Kidney (tissue), 14 donors: ENCODE measurements around the gene JAK1. TPM values are rescaled to one million over a fixed set of nuclear protein-coding genes. Genes with fewer than 3 reads are reported as not detected.

Experiments
- DNase-seq, 5 donors: peaks; one replicate each; pipeline ENCODE4 v3.0.0-alpha.2; 2013 to 2020
- FAIRE-seq: peaks from 2 replicates; lab custom pipeline; 2012; peaks lifted over from hg19 to GRCh38; lab: Jason Lieb, UNC
- H3K27ac ChIP-seq, 2 donors: one replicate each; pipeline ENCODE4 v1.7.0; 2013; ENCODE audit warnings: low read depth in 2 of 2, low read length in 2 of 2, inconsistent platforms in 1 of 2
- H3K27me3 ChIP-seq: one replicate; pipeline ENCODE4 v1.7.1; 2013; ENCODE audit warnings: low read length, inconsistent platforms; ENCODE audit not compliant: control insufficient read depth, insufficient read depth
- H3K36me3 ChIP-seq, 3 donors: one replicate each; pipeline versions ENCODE4 v1.7.0 to v1.7.1; 2013; ENCODE audit warnings: low read length in 3 of 3, control low read depth in 1 of 3, inconsistent platforms in 1 of 3; ENCODE audit not compliant: insufficient read depth in 3 of 3, control insufficient read depth in 2 of 3
- H3K4me1 ChIP-seq, 3 donors: one replicate each; pipeline versions ENCODE4 v1.7.0 to v1.7.1; 2013; ENCODE audit warnings: low read length in 3 of 3, inconsistent platforms in 1 of 3, low read depth in 1 of 3; ENCODE audit not compliant: control insufficient read depth in 2 of 3, insufficient read depth in 2 of 3
- H3K4me3 ChIP-seq, 3 donors: one replicate each; pipeline versions ENCODE4 v1.7.0 to v1.8.1; 2013; ENCODE audit warnings: low read length in 3 of 3, control low read depth in 1 of 3, inconsistent platforms in 1 of 3
- H3K9ac ChIP-seq, 3 donors: one replicate each; pipeline versions ENCODE4 v1.7.0 to v1.7.1; 2013; ENCODE audit warnings: low read length in 3 of 3, control low read depth in 1 of 3, inconsistent platforms in 1 of 3
- H3K9me3 ChIP-seq, 3 donors: one replicate each; pipeline versions ENCODE4 v1.7.0 to v1.7.1; 2013; ENCODE audit warnings: low read length in 3 of 3, control low read depth in 1 of 3, inconsistent platforms in 1 of 3; ENCODE audit not compliant: control insufficient read depth in 2 of 3, insufficient read depth in 1 of 3
- intact Hi-C: fragments of 100-400 bp; cut with DNase I; formaldehyde crosslinking; loops from one replicate; pipeline ENCODE4 v1.11.1; 2022
- polyA plus RNA-seq: library from polyadenylated mRNA; stranded (reverse); fragments of 350-450 nt; fragmentation: Illumina TruSeq; extraction: RNeasy Lipid Tissue Mini Kit (QIAGEN cat#74804); gene quantifications from one replicate; pipeline ENCODE4 v1.2.3, GENCODE V29; 2014; ENCODE audit warnings: low read depth, low replicate concordance; ENCODE audit not compliant: insufficient read depth
- total RNA-seq: library from RNA; stranded (reverse); fragmentation: NEBNext Ultra II Directional; extraction: Animal tissue kit (Norgen Biotek cat#: 25700); gene quantifications from one replicate; pipeline ENCODE4 v1.2.1, GENCODE V29; 2021
- TF ChIP-seq, protein P1 (sequence below): IDR thresholded peaks from 3 replicates; pipeline ENCODE4 v1.5.1; 2012; ENCODE audit warnings: mild to moderate bottlenecking, moderate library complexity, borderline replicate concordance; ENCODE audit not compliant: insufficient read depth; ENCODE audit errors: extremely low read depth
- donor health status: control.
- donor health status: control.
- donor health status: control.
- donor health status: control.
- donor health status: control.
- donor health status: DM: yes; HTN: yes; CAD: no.
- donor health status: Normal renal cell carcinoma (clear cell type).

JAK1 gene
- total and polyA plus RNA-seq, 2 donors from 2014 or later: 33.6 to 173 TPM

GRCh38 chr1:64881281-64881680, 85.1 kb downstream of the JAK1 start:
- TF ChIP-seq, protein P1, sequence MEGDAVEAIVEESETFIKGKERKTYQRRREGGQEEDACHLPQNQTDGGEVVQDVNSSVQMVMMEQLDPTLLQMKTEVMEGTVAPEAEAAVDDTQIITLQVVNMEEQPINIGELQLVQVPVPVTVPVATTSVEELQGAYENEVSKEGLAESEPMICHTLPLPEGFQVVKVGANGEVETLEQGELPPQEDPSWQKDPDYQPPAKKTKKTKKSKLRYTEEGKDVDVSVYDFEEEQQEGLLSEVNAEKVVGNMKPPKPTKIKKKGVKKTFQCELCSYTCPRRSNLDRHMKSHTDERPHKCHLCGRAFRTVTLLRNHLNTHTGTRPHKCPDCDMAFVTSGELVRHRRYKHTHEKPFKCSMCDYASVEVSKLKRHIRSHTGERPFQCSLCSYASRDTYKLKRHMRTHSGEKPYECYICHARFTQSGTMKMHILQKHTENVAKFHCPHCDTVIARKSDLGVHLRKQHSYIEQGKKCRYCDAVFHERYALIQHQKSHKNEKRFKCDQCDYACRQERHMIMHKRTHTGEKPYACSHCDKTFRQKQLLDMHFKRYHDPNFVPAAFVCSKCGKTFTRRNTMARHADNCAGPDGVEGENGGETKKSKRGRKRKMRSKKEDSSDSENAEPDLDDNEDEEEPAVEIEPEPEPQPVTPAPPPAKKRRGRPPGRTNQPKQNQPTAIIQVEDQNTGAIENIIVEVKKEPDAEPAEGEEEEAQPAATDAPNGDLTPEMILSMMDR: no peak
- intact Hi-C loops: no loop called here
- peaks cover 0 to 28% (median 2%) of the 10 kb centered on the region in 3 donors for H3K36me3 ChIP-seq

DNA sequence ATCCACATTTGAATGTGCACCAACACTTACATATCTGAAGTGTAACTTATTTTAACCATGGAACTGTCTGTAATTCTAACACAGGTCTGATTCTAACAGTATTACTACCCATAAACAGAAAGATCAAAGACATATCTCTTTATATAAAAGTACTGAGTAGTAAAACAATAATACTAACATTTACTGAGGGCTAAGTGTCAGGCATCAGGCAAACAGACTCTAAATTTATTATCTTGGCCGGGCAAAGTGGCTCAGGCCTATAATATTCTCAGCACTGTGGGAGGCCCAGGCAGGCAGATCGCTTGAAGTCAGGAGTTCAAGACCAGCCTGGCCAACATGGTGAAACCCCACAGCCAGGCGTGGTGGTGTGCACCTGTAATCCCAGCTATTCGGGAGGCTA, 85.9 kb downstream of the JAK1 start:
- TF ChIP-seq, protein P1: no peak
- FAIRE-seq (no peak), DNase-seq (no peak)
- H3K4me1 ChIP-seq: no peaks in the 10 kb centered on the region
- H3K27ac ChIP-seq: no peak overlapping the region
- no peak overlapping the region for H3K9ac ChIP-seq
- H3K36me3 ChIP-seq: peaks cover 0 to 36% (median 10%) of the 10 kb centered on the region in 3 donors
- no peaks in the 10 kb centered on the region for H3K9me3 ChIP-seq
- intact Hi-C loops: no loop called here
- H3K4me3 ChIP-seq: no peak overlapping the region
- no peaks in the 10 kb centered on the region for H3K27me3 ChIP-seq

More at GRCh38 chr1:64881281-64881680, 85.1 kb downstream of the JAK1 start:
- FAIRE-seq (no peak), DNase-seq (no peak)
- Histone ChIP-seq H3K9ac (no peak overlapping the region), H3K27me3 (no peaks in the 10 kb centered on the region), H3K9me3 (no peaks in the 10 kb centered on the region), H3K4me3 (no peak overlapping the region), H3K27ac (no peak overlapping the region), H3K4me1 (no peaks in the 10 kb centered on the region)

DNA sequence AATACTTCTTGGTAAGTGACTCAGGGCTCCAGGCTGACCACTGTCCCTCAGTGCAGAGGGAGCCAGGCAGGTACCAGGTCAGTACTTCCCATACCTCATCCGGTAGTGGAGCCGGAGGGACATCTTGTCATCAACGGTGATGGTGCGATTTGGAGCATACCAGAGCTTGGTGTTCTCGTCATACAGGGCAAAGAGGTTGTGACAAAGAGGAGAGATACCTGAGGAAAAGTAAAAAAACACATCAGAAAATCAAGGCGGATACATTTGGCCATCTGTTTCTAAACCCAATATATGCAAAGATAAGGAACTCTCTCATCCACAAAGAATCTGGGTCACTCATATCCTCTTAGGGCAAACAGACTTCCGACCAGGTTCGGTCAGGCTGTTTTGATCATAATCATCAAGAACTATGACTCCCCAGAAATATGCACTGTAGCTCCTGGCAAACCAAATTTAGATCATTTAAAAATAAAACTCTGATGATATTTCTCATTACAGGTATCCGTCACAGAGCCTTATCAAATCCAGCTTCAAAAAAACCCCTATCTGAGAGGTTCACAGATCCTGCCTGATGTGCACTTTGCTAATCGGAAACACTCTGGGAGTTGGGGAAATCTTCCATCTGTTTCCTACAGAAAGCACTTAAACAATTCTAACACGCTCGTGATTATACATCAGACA, 87.3 kb downstream of the JAK1 start:
- H3K9me3 ChIP-seq: no peaks in the 10 kb centered on the region
- TF ChIP-seq, protein P1: no peak
- H3K27me3 ChIP-seq: no peaks in the 10 kb centered on the region
- no peaks in the 10 kb centered on the region for H3K4me1 ChIP-seq
- DNase-seq: no peak
- no peak for FAIRE-seq
- no peak overlapping the region for H3K9ac ChIP-seq
- intact Hi-C loops: no loop called here
- no peak overlapping the region for H3K27ac ChIP-seq
- no peak overlapping the region for H3K4me3 ChIP-seq
- H3K36me3 ChIP-seq: peaks cover 2 to 41% (median 12%) of the 10 kb centered on the region in 3 donors
